ENCODE measurements around the gene TNIP1.

Gene TNIP1

DNA sequence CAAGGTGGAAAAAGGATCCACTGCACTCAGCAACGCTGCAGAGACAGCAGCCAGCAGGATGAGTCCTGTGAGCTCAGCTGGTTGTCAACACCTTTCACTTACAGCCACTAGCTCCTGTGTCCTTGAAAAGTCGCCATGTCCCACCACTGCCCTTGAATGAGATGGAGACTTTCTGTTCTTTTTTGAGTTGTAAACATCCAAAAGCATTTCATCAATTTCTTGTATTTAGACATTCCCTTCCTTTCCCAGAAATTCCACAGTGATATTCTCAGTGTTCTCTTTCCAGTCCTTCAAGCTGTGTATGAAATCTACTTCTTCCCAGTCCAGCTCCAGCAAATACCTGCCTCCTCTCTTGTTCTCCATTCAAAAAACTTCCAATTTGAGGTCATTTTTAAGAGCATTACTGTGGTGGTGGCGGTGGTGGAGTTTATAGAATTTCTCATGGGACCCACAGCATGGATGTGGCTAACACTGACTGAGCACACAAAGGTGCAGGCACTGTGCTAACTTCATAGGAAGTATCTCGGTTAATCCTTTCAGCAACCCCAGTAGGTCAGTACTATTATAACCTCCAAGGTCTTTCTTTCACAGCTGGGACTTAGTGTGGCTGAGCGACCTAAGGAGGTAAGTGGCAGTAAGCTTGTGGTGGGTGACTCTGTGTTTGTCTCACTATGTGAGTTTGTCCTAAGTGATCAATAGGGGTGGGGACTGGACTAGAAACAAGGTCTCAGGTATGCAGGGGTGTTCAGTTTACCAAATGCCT, 75.5 kb downstream of the TNIP1 start:
- no peaks in the 10 kb centered on the region for H3K27me3 ChIP-seq (replicated peaks; ENCODE audit: control insufficient read depth, insufficient read depth, low read length)
- no peak for DNase-seq (ENCODE audit: extremely low read depth, insufficient read length)
- H3K4me3 ChIP-seq (replicated peaks; ENCODE audit: low read depth, low read length): no peak overlapping the region
- TF ChIP-seq, protein P1, sequence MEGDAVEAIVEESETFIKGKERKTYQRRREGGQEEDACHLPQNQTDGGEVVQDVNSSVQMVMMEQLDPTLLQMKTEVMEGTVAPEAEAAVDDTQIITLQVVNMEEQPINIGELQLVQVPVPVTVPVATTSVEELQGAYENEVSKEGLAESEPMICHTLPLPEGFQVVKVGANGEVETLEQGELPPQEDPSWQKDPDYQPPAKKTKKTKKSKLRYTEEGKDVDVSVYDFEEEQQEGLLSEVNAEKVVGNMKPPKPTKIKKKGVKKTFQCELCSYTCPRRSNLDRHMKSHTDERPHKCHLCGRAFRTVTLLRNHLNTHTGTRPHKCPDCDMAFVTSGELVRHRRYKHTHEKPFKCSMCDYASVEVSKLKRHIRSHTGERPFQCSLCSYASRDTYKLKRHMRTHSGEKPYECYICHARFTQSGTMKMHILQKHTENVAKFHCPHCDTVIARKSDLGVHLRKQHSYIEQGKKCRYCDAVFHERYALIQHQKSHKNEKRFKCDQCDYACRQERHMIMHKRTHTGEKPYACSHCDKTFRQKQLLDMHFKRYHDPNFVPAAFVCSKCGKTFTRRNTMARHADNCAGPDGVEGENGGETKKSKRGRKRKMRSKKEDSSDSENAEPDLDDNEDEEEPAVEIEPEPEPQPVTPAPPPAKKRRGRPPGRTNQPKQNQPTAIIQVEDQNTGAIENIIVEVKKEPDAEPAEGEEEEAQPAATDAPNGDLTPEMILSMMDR (IDR thresholded peaks at IDR 0.05; ENCODE audit: insufficient read depth, low read length, poor library complexity, severe bottlenecking): no peak
- H3K36me3 ChIP-seq (ENCODE audit: control insufficient read depth, insufficient read depth, low read length): no peaks in the 10 kb centered on the region

DNA sequence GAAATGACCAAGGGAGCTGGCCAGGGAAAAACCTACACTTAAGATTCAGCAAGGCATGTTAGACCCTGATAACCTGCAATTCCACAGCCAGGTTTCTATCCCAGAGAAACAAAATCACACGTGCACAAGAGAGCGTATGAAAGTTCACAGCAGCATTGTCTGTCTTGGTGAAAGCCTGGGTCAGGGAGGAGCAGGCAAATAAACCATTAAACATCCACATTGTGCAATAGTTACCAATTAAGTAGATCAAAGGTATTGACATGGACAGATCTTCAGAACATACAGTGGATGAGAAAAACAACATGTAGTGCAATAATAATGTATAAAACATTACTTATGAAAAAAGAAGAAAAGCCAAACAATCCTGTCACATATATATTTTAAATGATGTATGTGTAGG, 76.3 kb downstream of the TNIP1 start:
- TF ChIP-seq, protein P1 (IDR thresholded peaks at IDR 0.05; ENCODE audit: insufficient read depth, low read length, poor library complexity, severe bottlenecking): no peak
- Histone ChIP-seq H3K4me3 (replicated peaks; ENCODE audit: low read depth, low read length) (no peak overlapping the region), H3K27me3 (replicated peaks; ENCODE audit: control insufficient read depth, insufficient read depth, low read length) (no peaks in the 10 kb centered on the region), H3K36me3 (ENCODE audit: control insufficient read depth, insufficient read depth, low read length) (no peaks in the 10 kb centered on the region)
- no peak for DNase-seq (ENCODE audit: extremely low read depth, insufficient read length)

DNA sequence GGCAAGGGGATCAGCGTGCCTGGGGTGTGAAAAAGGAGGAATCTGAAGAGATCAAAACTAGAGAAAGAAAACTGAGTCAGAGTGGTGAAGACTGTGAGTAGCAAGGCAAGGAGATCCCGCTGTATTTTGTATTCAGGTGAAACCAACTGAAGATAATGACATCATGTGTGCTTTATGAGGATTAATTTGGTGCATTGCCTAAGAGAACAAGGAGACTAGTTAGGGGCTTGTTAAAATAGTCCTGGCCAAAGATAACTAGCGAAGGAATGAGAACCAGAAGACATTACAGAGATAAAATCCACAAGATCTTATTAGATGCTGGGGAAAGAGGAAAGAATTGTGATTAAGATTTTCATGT, 77.4 kb downstream of the TNIP1 start:
- TF ChIP-seq, protein P1 (IDR thresholded peaks at IDR 0.05; ENCODE audit: insufficient read depth, low read length, poor library complexity, severe bottlenecking): no peak
- no peak overlapping the region for H3K4me3 ChIP-seq (replicated peaks; ENCODE audit: low read depth, low read length)
- H3K36me3 ChIP-seq (ENCODE audit: control insufficient read depth, insufficient read depth, low read length): no peaks in the 10 kb centered on the region
- no peak for DNase-seq (ENCODE audit: extremely low read depth, insufficient read length)
- no peaks in the 10 kb centered on the region for H3K27me3 ChIP-seq (replicated peaks; ENCODE audit: control insufficient read depth, insufficient read depth, low read length)

DNA sequence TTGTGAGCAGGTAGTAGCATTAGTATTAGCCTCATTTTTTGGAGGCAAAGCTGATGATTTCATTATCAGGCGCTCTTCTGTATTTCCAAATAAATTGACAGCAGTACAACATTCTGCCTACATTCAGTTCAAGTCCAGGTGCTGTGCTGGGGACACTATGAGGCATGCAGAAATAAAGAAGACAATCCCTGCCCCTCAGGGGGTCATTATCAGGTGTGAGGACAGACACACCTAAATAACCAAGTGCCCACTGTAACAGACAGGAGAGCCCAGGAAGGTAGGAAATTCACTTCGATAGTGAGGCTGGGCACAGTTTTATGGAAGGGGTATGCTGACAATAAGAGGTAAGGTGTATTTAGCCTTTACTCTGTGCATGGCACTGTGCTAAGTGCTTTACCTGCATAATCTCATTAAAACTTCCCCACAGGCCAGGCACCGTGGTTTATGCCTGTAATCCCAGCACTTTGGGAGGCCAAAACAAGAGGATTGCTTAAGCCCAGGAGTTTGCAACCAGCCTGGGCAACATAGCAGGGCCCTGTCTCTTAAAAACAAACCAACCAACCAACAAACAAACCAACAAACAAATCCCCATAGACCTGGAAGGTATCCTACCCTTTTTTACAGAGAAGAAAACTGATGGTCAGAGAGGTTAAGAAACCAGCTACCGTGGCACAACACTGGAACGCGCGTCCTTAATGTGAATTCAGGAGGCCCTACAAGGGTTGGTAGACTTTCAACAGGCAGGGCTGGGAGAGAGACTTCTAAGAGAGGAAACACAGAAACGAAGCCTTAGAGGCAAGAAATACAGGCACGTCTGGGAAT, 77.9 kb downstream of the TNIP1 start:
- TF ChIP-seq, protein P1 (IDR thresholded peaks at IDR 0.05; ENCODE audit: insufficient read depth, low read length, poor library complexity, severe bottlenecking): no peak
- no peaks in the 10 kb centered on the region for H3K27me3 ChIP-seq (replicated peaks; ENCODE audit: control insufficient read depth, insufficient read depth, low read length)
- DNase-seq (ENCODE audit: extremely low read depth, insufficient read length): no peak
- no peaks in the 10 kb centered on the region for H3K36me3 ChIP-seq (ENCODE audit: control insufficient read depth, insufficient read depth, low read length)
- H3K4me3 ChIP-seq (replicated peaks; ENCODE audit: low read depth, low read length): no peak overlapping the region

DNA sequence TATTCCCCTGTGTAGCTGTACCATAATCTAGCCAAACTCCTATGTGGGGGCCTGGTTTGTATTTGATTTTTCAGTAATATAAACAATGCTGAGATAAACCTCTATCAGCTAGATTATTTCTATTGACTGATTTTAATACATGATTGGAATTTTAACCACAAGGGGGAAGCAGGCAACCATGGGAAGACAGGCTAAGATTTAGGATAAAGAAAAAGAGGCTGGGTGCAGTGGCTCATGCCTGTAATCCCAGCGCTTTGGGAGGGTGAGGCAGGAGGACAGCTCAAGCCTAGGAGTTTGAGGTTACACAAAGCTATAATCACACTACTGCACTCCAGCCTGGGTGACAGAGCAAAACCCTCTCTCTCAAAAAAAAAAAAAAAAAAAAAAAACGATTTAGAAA, 78.6 kb downstream of the TNIP1 start:
- H3K4me3 ChIP-seq (replicated peaks; ENCODE audit: low read depth, low read length): no peak overlapping the region
- H3K36me3 ChIP-seq (ENCODE audit: control insufficient read depth, insufficient read depth, low read length): no peaks in the 10 kb centered on the region
- TF ChIP-seq, protein P1 (IDR thresholded peaks at IDR 0.05; ENCODE audit: insufficient read depth, low read length, poor library complexity, severe bottlenecking): no peak
- DNase-seq (ENCODE audit: extremely low read depth, insufficient read length): no peak
- no peaks in the 10 kb centered on the region for H3K27me3 ChIP-seq (replicated peaks; ENCODE audit: control insufficient read depth, insufficient read depth, low read length)
